Tibial artery (tissue), 4 donors: ENCODE data around the gene VEGFB.

Experiments
- DNase-seq, 2 donors: peaks; one replicate each; pipeline ENCODE4 v3.0.0-alpha.2; 2019
- H3K27ac ChIP-seq, 2 donors: fragments of 200-600 bp; sonication (generic) in 1 of 2; 1 replicate in 1 of 2; 2 replicates in 1 of 2; pipeline ENCODE4 v1.5.1; 2018 to 2019; ENCODE audit warnings: mild to moderate bottlenecking in 1 of 2
- H3K27me3 ChIP-seq, 2 donors: fragments of 200-600 bp; sonication (generic) in 1 of 2; one replicate each; pipeline versions ENCODE4 v1.5.1 to v1.6.0; 2016 to 2019
- H3K36me3 ChIP-seq, 3 donors: fragments of 200-600 bp; sonication (generic) in 2 of 3; one replicate each; pipeline ENCODE4 v1.5.1; 2016 to 2019; ENCODE audit warnings: mild to moderate bottlenecking in 2 of 3
- H3K4me1 ChIP-seq, 4 donors: fragments of 200-600 bp; sonication (generic) in 2 of 4; 1 replicate in 3 of 4; 2 replicates in 1 of 4; pipeline ENCODE4 v1.5.1; 2016 to 2019
- H3K4me3 ChIP-seq, 2 donors: fragments of 200-600 bp; sonication (generic) in 1 of 2; 1 replicate in 1 of 2; 2 replicates in 1 of 2; pipeline ENCODE4 v1.5.1; 2018 to 2019; ENCODE audit warnings: mild to moderate bottlenecking in 2 of 2
- H3K9me3 ChIP-seq, 3 donors: fragments of 200-600 bp; sonication (generic) in 1 of 3; one replicate each; pipeline ENCODE4 v1.5.1; 2016 to 2019
- intact Hi-C: fragments of 100-400 bp; cut with DNase I; formaldehyde crosslinking; loops from one replicate; pipeline ENCODE4 v1.15.0; 2023; ENCODE audit warnings: low total_unique reads
- TF ChIP-seq, protein P1 (sequence below), 2 experiments: fragments of 200-600 bp in 1 of 2; fragments of 450-650 bp in 1 of 2; IDR thresholded peaks; one replicate each; pipeline ENCODE4 v1.5.1; 2017 to 2019; ENCODE audit warnings: antibody characterized with exemption in 2 of 2, mild to moderate bottlenecking in 1 of 2, moderate library complexity in 1 of 2

VEGFB gene

DNA sequence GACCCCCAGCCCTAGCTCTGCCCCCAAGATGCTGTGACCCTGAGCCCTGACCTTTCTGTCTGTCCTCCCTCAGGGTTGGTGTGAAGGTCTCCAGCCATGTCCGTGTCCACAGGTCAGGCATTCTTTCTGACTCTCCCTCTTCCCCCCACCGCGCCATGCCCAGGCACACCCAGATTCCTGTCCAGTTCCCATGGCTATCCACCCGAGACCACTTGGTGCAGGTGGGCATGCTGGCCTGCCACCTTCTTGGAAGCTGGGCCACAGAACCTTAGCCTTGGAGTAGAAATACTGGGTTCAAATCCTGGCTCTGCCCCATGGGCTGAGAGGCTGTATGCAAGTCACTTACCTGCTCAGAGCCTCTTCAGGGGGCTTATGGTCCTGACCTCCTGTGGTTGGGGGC, 14.7 kb downstream of the VEGFB start:
- Histone ChIP-seq H3K27ac (no peak overlapping the region), H3K27me3 (no peaks in the 10 kb centered on the region), H3K9me3 (no peaks in the 10 kb centered on the region), H3K36me3 (peaks cover 0 to 3% (median 0%) of the 10 kb centered on the region in 3 donors), H3K4me1 (peaks cover 0 to 63% (median 52%) of the 10 kb centered on the region in 4 donors), H3K4me3 (no peak overlapping the region)
- no peak for DNase-seq
- TF ChIP-seq, protein P1, sequence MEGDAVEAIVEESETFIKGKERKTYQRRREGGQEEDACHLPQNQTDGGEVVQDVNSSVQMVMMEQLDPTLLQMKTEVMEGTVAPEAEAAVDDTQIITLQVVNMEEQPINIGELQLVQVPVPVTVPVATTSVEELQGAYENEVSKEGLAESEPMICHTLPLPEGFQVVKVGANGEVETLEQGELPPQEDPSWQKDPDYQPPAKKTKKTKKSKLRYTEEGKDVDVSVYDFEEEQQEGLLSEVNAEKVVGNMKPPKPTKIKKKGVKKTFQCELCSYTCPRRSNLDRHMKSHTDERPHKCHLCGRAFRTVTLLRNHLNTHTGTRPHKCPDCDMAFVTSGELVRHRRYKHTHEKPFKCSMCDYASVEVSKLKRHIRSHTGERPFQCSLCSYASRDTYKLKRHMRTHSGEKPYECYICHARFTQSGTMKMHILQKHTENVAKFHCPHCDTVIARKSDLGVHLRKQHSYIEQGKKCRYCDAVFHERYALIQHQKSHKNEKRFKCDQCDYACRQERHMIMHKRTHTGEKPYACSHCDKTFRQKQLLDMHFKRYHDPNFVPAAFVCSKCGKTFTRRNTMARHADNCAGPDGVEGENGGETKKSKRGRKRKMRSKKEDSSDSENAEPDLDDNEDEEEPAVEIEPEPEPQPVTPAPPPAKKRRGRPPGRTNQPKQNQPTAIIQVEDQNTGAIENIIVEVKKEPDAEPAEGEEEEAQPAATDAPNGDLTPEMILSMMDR (IDR thresholded peaks at IDR 0.05), result no peak
- intact Hi-C loops, result no loop called here

DNA sequence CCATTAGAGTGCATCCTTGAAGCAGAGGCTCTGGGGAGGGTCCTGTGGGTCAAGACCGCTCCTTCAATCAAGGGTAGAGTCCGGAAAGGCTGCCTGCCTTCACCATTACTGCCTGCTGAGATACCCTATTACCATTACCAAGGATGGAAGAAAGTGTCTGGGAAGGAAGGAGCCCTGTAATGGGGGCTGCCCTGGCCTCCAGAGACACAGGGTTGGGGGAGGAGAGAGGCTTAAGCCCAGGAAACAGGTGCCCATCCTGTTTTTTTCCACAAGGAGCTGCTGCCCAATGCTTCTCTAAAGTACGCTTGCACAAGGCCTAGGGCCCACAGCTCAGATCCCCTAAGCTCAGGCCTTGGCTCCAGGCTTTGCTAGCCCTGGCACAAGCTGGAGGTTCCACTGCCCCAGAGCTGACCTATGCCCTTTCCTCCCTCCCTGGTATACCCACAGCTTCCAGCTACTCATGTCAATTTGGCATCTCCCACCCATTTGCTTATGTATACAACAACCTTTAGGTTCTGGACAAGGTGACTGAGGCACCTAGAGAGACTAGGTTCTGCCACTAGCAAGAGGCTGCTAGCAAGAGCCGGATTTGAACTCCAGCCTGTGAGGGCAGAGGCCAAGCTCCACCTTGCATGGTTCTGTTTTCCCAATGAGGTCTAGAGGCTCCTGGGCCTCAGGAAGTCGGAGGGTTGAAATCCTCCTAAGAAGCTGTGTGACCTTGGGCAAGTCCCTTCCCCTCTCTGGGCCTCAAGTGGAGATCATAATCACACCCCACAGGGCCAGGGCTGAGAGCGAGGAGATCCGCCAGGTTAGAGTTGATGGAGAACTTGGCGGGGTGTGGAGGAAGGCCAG, 15.4 kb downstream of the VEGFB start:
- peaks cover 0 to 7% (median 5%) of the 10 kb centered on the region in 3 donors for H3K36me3 ChIP-seq
- TF ChIP-seq, protein P1 (IDR thresholded peaks at IDR 0.05), result no peak
- H3K27ac ChIP-seq, result no peak overlapping the region
- H3K9me3 ChIP-seq, result no peaks in the 10 kb centered on the region
- intact Hi-C loops, result no loop called here
- no peak for DNase-seq
- no peak overlapping the region for H3K4me3 ChIP-seq
- H3K4me1 ChIP-seq, result peaks cover 0 to 57% (median 49%) of the 10 kb centered on the region in 4 donors
- H3K27me3 ChIP-seq, result no peaks in the 10 kb centered on the region

DNA sequence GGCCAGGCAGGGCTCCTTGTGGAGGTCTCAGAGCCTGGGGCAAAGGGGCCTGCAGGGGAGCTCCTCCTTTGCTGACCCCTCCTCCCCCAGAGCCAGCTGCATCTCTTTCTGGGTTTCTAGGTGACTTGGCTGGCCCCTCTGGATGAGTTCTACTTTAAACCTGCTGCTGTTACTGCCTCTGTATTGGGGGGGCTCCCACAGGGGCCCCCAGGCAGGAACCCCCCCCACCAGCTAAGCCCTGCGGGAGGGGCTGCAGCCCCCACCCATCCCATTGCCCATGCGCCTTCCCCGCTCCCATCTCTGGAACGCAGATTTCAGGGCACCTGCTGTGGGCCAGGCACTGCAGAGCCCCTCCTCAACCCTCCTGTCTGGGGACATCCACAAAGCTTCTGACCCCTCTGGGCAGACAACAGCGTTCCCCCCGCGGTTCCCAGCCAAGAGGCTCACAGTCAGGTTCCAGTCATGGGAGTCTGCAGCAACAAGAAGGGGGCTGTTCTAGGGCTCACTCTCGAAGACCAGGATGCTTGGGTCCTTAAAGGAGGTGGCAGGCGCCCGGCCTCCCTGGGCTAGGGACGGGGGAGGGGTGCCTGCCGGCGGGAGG, 16.1 kb downstream of the VEGFB start:
- Histone ChIP-seq H3K27me3 (no peaks in the 10 kb centered on the region), H3K36me3 (peaks cover 0 to 15% (median 12%) of the 10 kb centered on the region in 3 donors), H3K27ac (peak overlapping the region; percentile 82), H3K4me3 (peak overlapping the region; percentile 81 to 96), H3K4me1 (peaks cover 0 to 50% (median 42%) of the 10 kb centered on the region in 4 donors), H3K9me3 (no peaks in the 10 kb centered on the region)
- TF ChIP-seq, protein P1 (IDR thresholded peaks at IDR 0.05), result no peak
- intact Hi-C loops, result no loop called here
- DNase-seq, result no peak

DNA sequence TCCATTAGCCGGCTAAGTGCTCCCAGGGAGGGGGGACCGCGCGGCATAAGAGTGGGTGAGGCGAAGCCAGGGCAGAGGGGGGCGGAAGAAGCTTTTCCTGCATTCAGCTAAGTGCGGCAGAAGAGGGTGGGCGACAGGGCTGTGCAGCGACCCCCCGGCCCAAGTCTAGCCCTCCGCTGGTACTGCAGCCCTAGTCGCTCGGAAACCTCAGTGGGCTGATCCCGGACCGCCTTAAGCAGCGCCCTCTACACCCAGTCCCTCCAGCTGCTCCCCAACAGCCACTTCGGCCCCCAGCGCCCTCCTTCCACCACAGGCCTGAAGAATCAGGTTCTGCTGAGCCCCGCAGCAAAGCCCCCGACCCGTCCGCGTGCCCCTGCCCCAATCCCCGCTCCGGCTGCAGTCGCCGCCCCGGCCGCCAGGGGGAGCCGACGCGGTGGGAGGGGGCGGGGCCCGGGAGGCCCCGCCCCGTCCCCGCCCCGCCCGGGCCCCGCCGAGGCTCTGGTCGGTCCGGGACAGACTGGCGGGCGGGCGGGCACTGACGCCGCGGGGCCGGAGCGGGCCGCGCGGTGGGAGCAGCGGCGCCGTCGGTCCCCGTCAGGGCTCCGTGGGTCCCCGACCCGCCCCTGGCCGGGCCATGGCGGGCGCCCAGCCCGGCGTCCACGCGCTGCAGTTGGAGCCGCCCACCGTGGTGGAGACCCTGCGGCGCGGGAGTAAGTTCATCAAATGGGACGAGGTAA, 16.8 kb downstream of the VEGFB start, which contains the start of gene PLCB3:
Gene PLCB3, plus strand, starts transcription at position 515 of the 737 bp plus-strand sequence. Its CDS starts 120 bp downstream, at position 635.
- Histone ChIP-seq H3K4me1 (peaks cover 0 to 43% (median 37%) of the 10 kb centered on the region in 4 donors), H3K36me3 (peaks cover 3 to 21% (median 19%) of the 10 kb centered on the region in 3 donors), H3K9me3 (no peaks in the 10 kb centered on the region), H3K27ac (peak within 1 kb of the TSS; percentile 82), H3K4me3 (peak within 1 kb of the TSS; percentile 81 to 96), H3K27me3 (no peaks in the 10 kb centered on the region)
- intact Hi-C loops, result no loop called here
- DNase-seq, result no peak
- TF ChIP-seq, protein P1 (IDR thresholded peaks at IDR 0.05), result peak; percentile 75 to 90

DNA sequence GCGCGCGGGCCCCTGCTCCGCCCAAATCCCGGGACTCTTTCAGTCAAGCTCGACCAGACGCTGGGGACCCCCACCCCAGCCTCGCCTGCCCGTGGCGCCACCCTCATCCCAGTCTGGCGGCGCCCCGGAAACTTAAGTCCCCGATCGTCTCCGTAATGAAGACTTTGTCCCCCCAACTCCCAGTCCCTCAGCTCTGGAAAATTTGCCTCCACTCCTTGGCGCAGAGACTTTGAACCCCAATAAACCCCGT, 17.3 kb downstream of the VEGFB start:
- Histone ChIP-seq H3K4me1 (peaks cover 0 to 43% (median 37%) of the 10 kb centered on the region in 4 donors), H3K9me3 (no peaks in the 10 kb centered on the region), H3K27ac (peak overlapping the region; percentile 82), H3K36me3 (peaks cover 8 to 26% (median 24%) of the 10 kb centered on the region in 3 donors), H3K27me3 (no peaks in the 10 kb centered on the region), H3K4me3 (peak overlapping the region; percentile 81 to 96)
- intact Hi-C loops, result no loop called here
- TF ChIP-seq, protein P1 (IDR thresholded peaks at IDR 0.05), result no peak
- no peak for DNase-seq
